IMR-90 (cell line): Measurements from ENCODE around the gene SLCO3A1. TPM values are rescaled to one million over a fixed set of nuclear protein-coding genes. Genes with fewer than 3 reads are reported as not detected.
A peak's percentile ranks its signal among the peaks of the same experiment; 100 is the strongest.

Source experiments
- ATAC-seq: fragments of 200-7000 bp; cut with Tn5 transposase; 2 replicates; pipeline ENCODE4 v1.9.1; 2020; ENCODE audit warnings: low read depth, mild to moderate bottlenecking, moderate library complexity
- BruUV-seq: library from RNA; stranded (reverse); fragments of 400-500 nt; replicated peaks from 2 replicates; lab custom pipeline; 2021; lab: Mats Ljungman, UMichigan
- CTCF ChIA-PET: fragments of 300-600 bp; formaldehyde crosslinking; extraction: SDS; loops from one replicate; lab custom pipeline; 2021; ENCODE audit warnings: antibody characterized with exemption; lab: Yijun Ruan, JAX
- POLR2A ChIA-PET: fragments of 300-600 bp; sonication (Branson Sonifier 250); formaldehyde crosslinking; loops from one replicate; lab custom pipeline; 2022; ENCODE audit warnings: antibody characterized with exemption; ENCODE audit not compliant: unreplicated experiment; lab: Charles Lee
- DNase-seq: peaks from one replicate; pipeline ENCODE4 v3.0.0; 2013
- H2AFZ ChIP-seq: replicated peaks from 2 replicates; pipeline ENCODE3; 2013; ENCODE audit warnings: low read length, mild to moderate bottlenecking; ENCODE audit not compliant: poor library complexity
- H2AK5ac ChIP-seq: 2 replicates; pipeline ENCODE4 v1.6.1; 2013; ENCODE audit warnings: low read depth, low read length, inconsistent platforms
- H2AK9ac ChIP-seq: replicated peaks from 2 replicates; pipeline ENCODE3; 2013; ENCODE audit warnings: mild to moderate bottlenecking, low read depth, low read length, moderate library complexity; ENCODE audit not compliant: poor library complexity
- H2BK120ac ChIP-seq: 2 replicates; pipeline ENCODE4 v1.6.1; 2013; ENCODE audit warnings: low read depth, low read length, inconsistent platforms
- H2BK15ac ChIP-seq: 3 replicates; pipeline ENCODE4 v1.6.1; 2013; ENCODE audit warnings: low read depth, low read length, inconsistent platforms
- H2BK20ac ChIP-seq: 2 replicates; pipeline ENCODE4 v1.6.1; 2013; ENCODE audit warnings: low read depth, mild to moderate bottlenecking, inconsistent platforms, low read length, moderate library complexity
- H2BK5ac ChIP-seq: 2 replicates; pipeline ENCODE4 v1.6.1; 2013; ENCODE audit warnings: mild to moderate bottlenecking, low read depth, low read length, inconsistent platforms; ENCODE audit not compliant: poor library complexity, severe bottlenecking
- H3K14ac ChIP-seq: replicated peaks from 2 replicates; pipeline ENCODE4 v1.6.1; 2013; ENCODE audit warnings: low read depth, low read length, inconsistent platforms
- H3K18ac ChIP-seq: 2 replicates; pipeline ENCODE4 v1.6.1; 2013; ENCODE audit warnings: low read depth, low read length, control low read depth
- H3K23ac ChIP-seq: 2 replicates; pipeline ENCODE4 v1.6.1; 2013; ENCODE audit warnings: low read depth, low read length, inconsistent platforms
- H3K27ac ChIP-seq: 2 replicates; pipeline ENCODE4 v1.5.1; 2013; ENCODE audit warnings: mild to moderate bottlenecking, control low read depth, low read length; ENCODE audit not compliant: insufficient read depth
- H3K27me3 ChIP-seq: 2 replicates; pipeline ENCODE4 v1.6.1; 2013; ENCODE audit warnings: low read length; ENCODE audit not compliant: control insufficient read depth, insufficient read depth
- H3K36me3 ChIP-seq: 2 replicates; pipeline ENCODE4 v1.6.1; 2013; ENCODE audit warnings: low read length, mixed read lengths; ENCODE audit not compliant: control insufficient read depth, insufficient read depth
- H3K4ac ChIP-seq: 2 replicates; pipeline ENCODE4 v1.6.1; 2013; ENCODE audit warnings: low read depth, low read length, inconsistent platforms
- H3K4me1 ChIP-seq: 2 replicates; pipeline ENCODE4 v1.6.1; 2013; ENCODE audit warnings: low read length, mixed read lengths; ENCODE audit not compliant: control insufficient read depth, insufficient read depth
- H3K4me2 ChIP-seq: 2 replicates; pipeline ENCODE4 v1.6.1; 2013; ENCODE audit warnings: low read depth, mild to moderate bottlenecking, control low read depth, low read length, moderate library complexity
- H3K4me3 ChIP-seq: 2 replicates; pipeline ENCODE4 v1.5.1; 2013; ENCODE audit warnings: low read depth, mild to moderate bottlenecking, control low read depth, low read length, moderate library complexity; ENCODE audit not compliant: insufficient read depth
- H3K56ac ChIP-seq: 2 replicates; pipeline ENCODE4 v1.6.1; 2013; ENCODE audit warnings: low read length, inconsistent platforms; ENCODE audit not compliant: insufficient read depth; ENCODE audit errors: extremely low read depth
- H3K79me1 ChIP-seq, 2 experiments: 2 replicates each; pipeline ENCODE4 v1.6.1; 2013; ENCODE audit warnings: low read length in 2 of 2, inconsistent platforms in 1 of 2, low read depth in 1 of 2
- H3K9ac ChIP-seq: 2 replicates; pipeline ENCODE4 v1.6.1; 2013; ENCODE audit warnings: low read depth, low read length, control low read depth
- H3K9me1 ChIP-seq: 2 replicates; pipeline ENCODE4 v1.6.1; 2013; ENCODE audit warnings: low read length, inconsistent platforms; ENCODE audit not compliant: insufficient read depth
- H3K9me3 ChIP-seq: 2 replicates; pipeline ENCODE4 v1.6.1; 2013; ENCODE audit warnings: low read length; ENCODE audit not compliant: control insufficient read depth, insufficient read depth
- H4K20me1 ChIP-seq: 2 replicates; pipeline ENCODE4 v1.6.1; 2013; ENCODE audit warnings: low read length, inconsistent platforms; ENCODE audit not compliant: insufficient read depth
- H4K5ac ChIP-seq: 2 replicates; pipeline ENCODE4 v1.6.1; 2013; ENCODE audit warnings: mild to moderate bottlenecking, low read depth, low read length, control low read depth
- H4K8ac ChIP-seq, 2 experiments: 2 replicates each; pipeline ENCODE4 v1.6.1; 2013; ENCODE audit warnings: low read depth in 2 of 2, low read length in 2 of 2, control low read depth in 1 of 2, inconsistent platforms in 1 of 2
- H4K91ac ChIP-seq: 2 replicates; pipeline ENCODE4 v1.6.1; 2013; ENCODE audit warnings: low read depth, low read length, inconsistent platforms; ENCODE audit not compliant: insufficient read depth
- CEBPB ChIP-seq: IDR thresholded peaks from 2 replicates; pipeline ENCODE4 v1.6.1; 2012; ENCODE audit warnings: low read depth, low read length, improper control_type of control experiment
- CHD1 ChIP-seq: IDR thresholded peaks from 2 replicates; pipeline ENCODE4 v1.6.1; 2012; ENCODE audit warnings: low read depth, low read length, improper control_type of control experiment
- FOS ChIP-seq: fragments of 150-350 bp; IDR thresholded peaks from 2 replicates; pipeline ENCODE4 v1.6.1; 2016; ENCODE audit warnings: low read depth, low read length
- MAFK ChIP-seq: IDR thresholded peaks from 2 replicates; pipeline ENCODE4 v1.6.1; 2012; ENCODE audit warnings: low read depth, low read length, improper control_type of control experiment
- MAZ ChIP-seq: IDR thresholded peaks from 2 replicates; pipeline ENCODE4 v1.6.1; 2012; ENCODE audit warnings: low read depth, mild to moderate bottlenecking, low read length, improper control_type of control experiment, moderate library complexity, borderline replicate concordance
- NFE2L2 ChIP-seq: fragments of 150-350 bp; IDR thresholded peaks from 2 replicates; pipeline ENCODE4 v1.6.1; 2016; ENCODE audit warnings: low read depth, mild to moderate bottlenecking, low read length
- RAD21 ChIP-seq: IDR thresholded peaks from 2 replicates; pipeline ENCODE4 v1.6.1; 2012; ENCODE audit warnings: low read length, improper control_type of control experiment
- SMC3 ChIP-seq: fragments of 150-350 bp; IDR thresholded peaks from 2 replicates; pipeline ENCODE4 v1.6.1; 2016; ENCODE audit warnings: low read depth, mild to moderate bottlenecking, antibody characterized with exemption, low read length, moderate library complexity
- WGBS, 2 experiments: methylation state at CpG; one replicate each; pipeline versions ENCODE4 v1.1.5 to v1.1.7; 2013; ENCODE audit warnings: missing lambda C conversion rate in 2 of 2; ENCODE audit not compliant: insufficient read length in 1 of 2; ENCODE audit errors: extremely low coverage in 2 of 2; 5-methylcytosine and 5-hydroxymethylcytosine counted together
- dilution Hi-C: fragments of 300-500 bp; cut with HindIII; formaldehyde crosslinking; loops from one replicate; pipeline ENCODE4 v1.14.3; 2018; ENCODE audit warnings: low sequenced_read_pairs; ENCODE audit not compliant: unreplicated experiment
- in situ Hi-C: fragments of 300-500 bp; cut with MboI; formaldehyde crosslinking; loops from 3 replicates; pipeline ENCODE4 v1.14.3; 2019; ENCODE audit warnings: low sequenced_read_pairs, inconsistent platforms, mixed read lengths
- intact Hi-C: fragments of 100-400 bp; cut with micrococcal nuclease; formaldehyde crosslinking; loops from 2 replicates; pipeline ENCODE4 v1.10.0; 2022
- polyA plus RNA-seq, 3 experiments: library from polyadenylated mRNA; depleted of rRNA; stranded (reverse); fragments of >200 nt; gene quantifications; 2 replicates each; pipeline ENCODE4 v1.2.3, GENCODE V29; 2012; ENCODE audit warnings: low replicate concordance in 1 of 3
- total RNA-seq: library from RNA; depleted of rRNA; stranded (reverse); fragments of >200 nt; gene quantifications from 2 replicates; pipeline ENCODE4 v1.2.3, GENCODE V29; 2012

Gene SLCO3A1
- total and polyA plus RNA-seq, 2 of the 4 experiments (the other 2 are of a cell fraction) = 4.7 to 8.1 TPM

DNA sequence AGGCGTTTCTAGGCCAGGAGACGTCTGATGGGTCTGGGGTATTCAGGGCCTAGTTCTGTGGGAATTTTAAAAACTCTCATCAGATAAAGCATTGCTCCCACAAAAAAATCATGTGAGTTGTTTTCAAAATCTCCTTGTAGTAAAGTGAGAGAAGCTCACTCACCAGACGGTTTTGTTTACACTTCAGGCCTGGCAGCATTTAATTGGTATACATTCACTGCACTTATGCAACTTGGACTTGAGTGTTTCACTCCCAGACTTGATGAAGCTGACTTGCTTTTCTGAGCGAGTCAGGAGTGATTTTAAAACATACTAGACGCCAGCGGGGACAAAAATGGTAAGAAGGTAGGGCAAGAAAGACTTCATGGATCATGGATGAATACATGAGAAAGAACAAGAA lies 75.2 kb downstream of the SLCO3A1 start:
- Histone ChIP-seq H2BK5ac (no peak overlapping the region), H3K27ac (no peak overlapping the region), H2BK120ac (no peak overlapping the region), H4K20me1 (no peaks in the 10 kb centered on the region), H3K27me3 (no peaks in the 10 kb centered on the region), H4K5ac (no peak overlapping the region), H3K4me2 (no peak overlapping the region), H3K79me1 (no peaks in the 10 kb centered on the region; a peak in 1 of 4 replicates), H2AFZ (no peak overlapping the region), H4K91ac (no peak overlapping the region), H3K9ac (no peak overlapping the region), H3K18ac (no peak overlapping the region), H3K36me3 (no peaks in the 10 kb centered on the region), H3K9me1 (no peaks in the 10 kb centered on the region), H3K14ac (no peak overlapping the region), H3K9me3 (no peaks in the 10 kb centered on the region), H3K4ac (no peak overlapping the region), H2BK20ac (no peak overlapping the region), H2AK9ac (no peak overlapping the region), H3K23ac (no peak overlapping the region), H3K4me3 (no peak overlapping the region), H2AK5ac (no peak overlapping the region), H2BK15ac (no peak overlapping the region), H3K56ac (no peak overlapping the region), H3K4me1 (no peaks in the 10 kb centered on the region; the same call in 1 of the 2 replicates), H4K8ac (no peak overlapping the region)
- intact Hi-C loops = loop anchor here (5.0 kb wide), 2 partner anchors 61 to 76 kb away; partner anchors contain the start of gene SLCO3A1
- in situ Hi-C loops = no loop called here
- 100% methylated on average over 2 of the region's 6 CpGs; no CpG with 5 or more reads in 1 of the 2 experiments for WGBS, 2 experiments
- ChIA-PET POLR2A (no interaction called here), CTCF (no interaction called here)
- TF ChIP-seq RAD21 (no peak), NFE2L2 (no peak), MAZ (no peak), CEBPB (no peak), MAFK (no peak), SMC3 (no peak), CHD1 (no peak), FOS (no peak)
- dilution Hi-C loops = no loop called here
- no TSS peak for BruUV-seq
- DNase-seq (no peak), ATAC-seq (peak; percentile 40; the same call in 1 of the 2 replicates)
